Omental fat pad (tissue), 4 donors: ENCODE measurements around the gene NCR1. TPM values are rescaled to one million over a fixed set of nuclear protein-coding genes. Genes with fewer than 3 reads are reported as not detected.
"Not testable (repeated sequence)": the region's sequence is repeated elsewhere in the genome, so short reads cannot be mapped to it uniquely, and the experiment has no call there.

Source experiments
- ATAC-seq: fragments of 150-250 bp; one replicate; pipeline ENCODE4 v1.9.1; 2016; ENCODE audit warnings: mild to moderate bottlenecking, moderate library complexity; ENCODE audit not compliant: low FRiP score
- DNase-seq: peaks from one replicate; pipeline ENCODE4 v3.0.0-alpha.2; 2019; ENCODE audit warnings: low spot score
- total RNA-seq, 4 donors: library from RNA; depleted of rRNA; stranded (reverse); fragments of >200 nt; gene quantifications; one replicate each; pipeline ENCODE4 v1.1.0, GENCODE V29; 2016
- TF ChIP-seq, protein P1 (sequence below), 3 donors: fragments of 450-650 bp; IDR thresholded peaks; one replicate each; pipeline ENCODE4 v1.5.1; 2016 to 2017; ENCODE audit warnings: antibody characterized with exemption in 3 of 3, mild to moderate bottlenecking in 3 of 3, moderate library complexity in 2 of 3

NCR1 gene
- total RNA-seq, 4 donors from 2014 or later: 0.72 to 2.3 TPM; not detected in 2

DNA sequence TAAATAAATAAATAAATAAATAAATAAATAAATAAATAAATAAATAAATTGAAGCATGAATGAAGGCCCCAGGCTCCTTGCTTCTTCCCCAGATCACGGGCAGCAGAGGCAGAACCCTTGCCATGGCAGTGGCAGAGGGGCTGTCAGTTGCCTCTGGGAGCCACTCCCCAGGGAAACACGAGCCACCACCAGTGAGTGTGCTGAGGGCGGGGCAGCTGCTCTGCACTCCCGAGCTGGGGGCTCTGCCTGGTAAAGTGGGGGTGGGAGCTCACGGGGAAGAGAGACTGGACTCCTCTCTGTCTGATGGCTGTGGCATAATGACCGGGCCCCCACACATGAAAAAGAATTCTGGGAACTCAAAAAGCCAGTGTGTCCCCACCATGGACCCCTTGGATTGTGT lies 24.1 kb upstream of the NCR1 start:
- ATAC-seq (no peak), DNase-seq (no peak)
- TF ChIP-seq, protein P1, sequence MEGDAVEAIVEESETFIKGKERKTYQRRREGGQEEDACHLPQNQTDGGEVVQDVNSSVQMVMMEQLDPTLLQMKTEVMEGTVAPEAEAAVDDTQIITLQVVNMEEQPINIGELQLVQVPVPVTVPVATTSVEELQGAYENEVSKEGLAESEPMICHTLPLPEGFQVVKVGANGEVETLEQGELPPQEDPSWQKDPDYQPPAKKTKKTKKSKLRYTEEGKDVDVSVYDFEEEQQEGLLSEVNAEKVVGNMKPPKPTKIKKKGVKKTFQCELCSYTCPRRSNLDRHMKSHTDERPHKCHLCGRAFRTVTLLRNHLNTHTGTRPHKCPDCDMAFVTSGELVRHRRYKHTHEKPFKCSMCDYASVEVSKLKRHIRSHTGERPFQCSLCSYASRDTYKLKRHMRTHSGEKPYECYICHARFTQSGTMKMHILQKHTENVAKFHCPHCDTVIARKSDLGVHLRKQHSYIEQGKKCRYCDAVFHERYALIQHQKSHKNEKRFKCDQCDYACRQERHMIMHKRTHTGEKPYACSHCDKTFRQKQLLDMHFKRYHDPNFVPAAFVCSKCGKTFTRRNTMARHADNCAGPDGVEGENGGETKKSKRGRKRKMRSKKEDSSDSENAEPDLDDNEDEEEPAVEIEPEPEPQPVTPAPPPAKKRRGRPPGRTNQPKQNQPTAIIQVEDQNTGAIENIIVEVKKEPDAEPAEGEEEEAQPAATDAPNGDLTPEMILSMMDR (IDR thresholded peaks at IDR 0.05): no peak

GRCh38 chr19:54882758-54883157 lies 23.2 kb upstream of the NCR1 start:
- no peak for ATAC-seq
- TF ChIP-seq, protein P1 (IDR thresholded peaks at IDR 0.05): no peak
- DNase-seq: no peak

- ATAC-seq (no peak), DNase-seq (no peak)
- TF ChIP-seq, protein P1 (IDR thresholded peaks at IDR 0.05): no peak
Measured at GRCh38 chr19:54883228-54883627, 22.7 kb upstream of the NCR1 start.

GRCh38 chr19:54888239-54888638 lies 17.7 kb upstream of the NCR1 start:
- TF ChIP-seq, protein P1 (IDR thresholded peaks at IDR 0.05): no peak
- DNase-seq: no peak
- ATAC-seq: no peak

DNA sequence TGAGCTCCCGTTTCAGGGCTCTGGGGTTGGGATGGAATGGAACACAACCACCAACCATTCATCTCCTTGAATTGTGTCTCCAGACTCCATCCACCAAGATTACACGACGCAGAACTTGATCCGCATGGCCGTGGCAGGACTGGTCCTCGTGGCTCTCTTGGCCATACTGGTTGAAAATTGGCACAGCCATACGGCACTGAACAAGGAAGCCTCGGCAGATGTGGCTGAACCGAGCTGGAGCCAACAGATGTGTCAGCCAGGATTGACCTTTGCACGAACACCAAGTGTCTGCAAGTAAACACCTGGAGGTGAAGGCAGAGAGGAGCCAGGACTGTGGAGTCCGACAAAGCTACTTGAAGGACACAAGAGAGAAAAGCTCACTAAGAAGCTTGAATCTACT lies 16.4 kb upstream of the NCR1 start:
- ATAC-seq: no peak
- TF ChIP-seq, protein P1 (IDR thresholded peaks at IDR 0.05): no peak
- no peak for DNase-seq

- DNase-seq: no peak
- TF ChIP-seq, protein P1 (IDR thresholded peaks at IDR 0.05): no peak
Measured at GRCh38 chr19:54893406-54893805, 12.5 kb upstream of the NCR1 start.

GRCh38 chr19:54894106-54894505 lies 11.8 kb upstream of the NCR1 start:
- not testable (repeated sequence) for ATAC-seq, DNase-seq

More at GRCh38 chr19:54893406-54893805, 12.5 kb upstream of the NCR1 start:
- no peak for ATAC-seq

- no peak for DNase-seq
- TF ChIP-seq, protein P1 (IDR thresholded peaks at IDR 0.05): no peak
- no peak for ATAC-seq
Measured at GRCh38 chr19:54896036-54896435, 9.9 kb upstream of the NCR1 start.

- not testable (repeated sequence) for ATAC-seq, DNase-seq
Measured at GRCh38 chr19:54898685-54899084, 7.3 kb upstream of the NCR1 start.

- not testable (repeated sequence) for ATAC-seq
Measured at GRCh38 chr19:54899646-54900045, 6.3 kb upstream of the NCR1 start.

GRCh38 chr19:54901153-54901552 lies 4.8 kb upstream of the NCR1 start:
- DNase-seq, ATAC-seq: not testable (repeated sequence)

More at GRCh38 chr19:54899646-54900045, 6.3 kb upstream of the NCR1 start:
- DNase-seq: not testable (repeated sequence)
